Fibroblast of lung (primary cell): ENCODE measurements around the gene ADAMTS14. TPM values are rescaled to one million over a fixed set of nuclear protein-coding genes. Genes with fewer than 3 reads are reported as not detected.

Source experiments
- DNase-seq, 2 donors: peaks; one replicate each; pipeline versions ENCODE4 v3.0.0 to v3.0.0-alpha.2; 2010; ENCODE audit warnings: low read depth in 2 of 2
- H2AFZ ChIP-seq: 2 replicates; pipeline ENCODE4 v1.5.1; 2012; ENCODE audit warnings: low read length, control low read depth, inconsistent platforms
- H3K27ac ChIP-seq: 2 replicates; pipeline ENCODE4 v1.5.1; 2011; ENCODE audit warnings: low read length, control low read depth; ENCODE audit not compliant: insufficient read depth
- H3K27me3 ChIP-seq: 2 replicates; pipeline ENCODE4 v1.5.1; 2011; ENCODE audit warnings: mild to moderate bottlenecking, low read length; ENCODE audit not compliant: control insufficient read depth, insufficient read depth
- H3K36me3 ChIP-seq: 2 replicates; pipeline ENCODE4 v1.5.1; 2011; ENCODE audit warnings: low read length; ENCODE audit not compliant: control insufficient read depth, insufficient read depth
- H3K4me1 ChIP-seq: 2 replicates; pipeline ENCODE4 v1.5.1; 2011; ENCODE audit warnings: low read length; ENCODE audit not compliant: control insufficient read depth, insufficient read depth; ENCODE audit errors: extremely low read depth
- H3K4me2 ChIP-seq: 2 replicates; pipeline ENCODE4 v1.5.1; 2011; ENCODE audit warnings: low read length, control low read depth; ENCODE audit not compliant: insufficient read depth; ENCODE audit errors: extremely low read depth
- H3K4me3 ChIP-seq, 4 experiments: fragments of 200-600 bp in 1 of 4; sonication (generic) in 1 of 4; replicated peaks in 1 of 4; 2 replicates each; pipeline ENCODE4 v1.5.1; 2011 to 2016; ENCODE audit warnings: low read length in 4 of 4, low read depth in 3 of 4, mild to moderate bottlenecking in 3 of 4, control low read depth in 2 of 4, inconsistent platforms in 1 of 4, mixed read lengths in 1 of 4; ENCODE audit not compliant: insufficient read depth in 1 of 4; ENCODE audit errors: control extremely low read depth in 1 of 4
- H3K79me2 ChIP-seq: 2 replicates; pipeline ENCODE4 v1.5.1; 2012; ENCODE audit warnings: mild to moderate bottlenecking, low read length, inconsistent platforms; ENCODE audit not compliant: control insufficient read depth, insufficient read depth
- H3K9ac ChIP-seq: 2 replicates; pipeline ENCODE4 v1.5.1; 2011; ENCODE audit warnings: mild to moderate bottlenecking, low read length, control low read depth; ENCODE audit not compliant: insufficient read depth
- H3K9me3 ChIP-seq: 2 replicates; pipeline ENCODE4 v1.5.1; 2012; ENCODE audit warnings: low read depth, low read length; ENCODE audit not compliant: control insufficient read depth, insufficient read depth
- H4K20me1 ChIP-seq: 2 replicates; pipeline ENCODE4 v1.5.1; 2011; ENCODE audit warnings: low read length; ENCODE audit not compliant: control insufficient read depth, insufficient read depth; ENCODE audit errors: extremely low read depth
- CTCF ChIP-seq, 2 donors: IDR thresholded peaks in 1 of 2; conservative IDR thresholded peaks in 1 of 2; 1 replicate in 1 of 2; 2 replicates in 1 of 2; pipeline ENCODE4 v1.5.1; 2011 to 2012; ENCODE audit warnings: low read length in 2 of 2, control low read depth in 1 of 2, inconsistent platforms in 1 of 2, low read depth in 1 of 2, mild to moderate bottlenecking in 1 of 2
- EZH2 ChIP-seq: IDR thresholded peaks from 2 replicates; pipeline ENCODE4 v1.5.1; 2012; ENCODE audit warnings: low read length, control low read depth, mild to moderate bottlenecking; ENCODE audit errors: missing control alignments
- polyA plus RNA-seq, 2 donors: library from polyadenylated mRNA; depleted of rRNA in 1 of 2; stranded (reverse) in 1 of 2; unstranded in 1 of 2; fragments of >200 nt; gene quantifications; 2 replicates each; pipeline ENCODE4 v1.2.1, GENCODE V29; 2011 to 2012; ENCODE audit warnings: missing spikeins in 1 of 2
- total RNA-seq: library from RNA; depleted of rRNA; stranded (reverse); fragments of >200 nt; gene quantifications from 2 replicates; pipeline ENCODE4 v1.2.1, GENCODE V29; 2014

The ADAMTS14 gene
- total and polyA plus RNA-seq, 2 donors (not counting 1 experiment from before 2014, with no cell fraction given) = 4.1 to 6.2 TPM

DNA sequence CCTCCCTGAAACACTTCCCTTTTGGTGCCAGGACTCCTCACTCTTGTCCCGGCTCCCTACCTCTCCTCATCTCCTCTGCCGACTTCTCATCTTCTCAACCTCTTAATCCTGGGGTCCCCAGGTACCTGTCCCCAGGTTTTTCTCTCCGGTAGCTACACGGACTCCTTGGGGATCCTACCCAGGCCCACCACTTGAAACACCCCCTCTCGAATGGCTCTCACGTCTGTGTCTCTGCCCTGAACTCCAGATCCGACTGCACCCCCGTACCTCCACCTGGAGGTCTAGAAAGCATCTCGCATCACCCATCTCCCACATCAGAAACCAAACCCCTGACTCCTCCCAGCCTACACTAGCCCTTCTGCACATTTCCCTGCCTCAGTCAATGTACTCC lies 108.1 kb downstream of the ADAMTS14 start:
- H3K4me2 ChIP-seq = no peak overlapping the region
- H3K27me3 ChIP-seq = peaks cover 22% of the 10 kb centered on the region
- H3K4me1 ChIP-seq = no peaks in the 10 kb centered on the region
- H2AFZ ChIP-seq = no peak overlapping the region
- no peak overlapping the region for H3K27ac ChIP-seq
- H3K9ac ChIP-seq = no peak overlapping the region
- DNase-seq = no peak
- no peaks in the 10 kb centered on the region for H3K79me2 ChIP-seq
- TF ChIP-seq CTCF (conservative IDR thresholded peaks at IDR 0.05 in 1 of 2, IDR thresholded peaks at IDR 0.05 in 1 of 2; ENCODE audit: low read depth in 1 of 2, low read length in 2 of 2) (no peak), EZH2 (no peak)
- H3K4me3 ChIP-seq = no peak overlapping the region
- H3K36me3 ChIP-seq = no peaks in the 10 kb centered on the region
- H4K20me1 ChIP-seq = no peaks in the 10 kb centered on the region
- H3K9me3 ChIP-seq = no peaks in the 10 kb centered on the region

- no peak overlapping the region for H2AFZ ChIP-seq
- TF ChIP-seq EZH2 = no peak
- no peak for TF ChIP-seq CTCF (conservative IDR thresholded peaks at IDR 0.05 in 1 of 2, IDR thresholded peaks at IDR 0.05 in 1 of 2; ENCODE audit: low read depth in 1 of 2, low read length in 2 of 2)
- H3K36me3 ChIP-seq = no peaks in the 10 kb centered on the region
- H3K9me3 ChIP-seq = no peaks in the 10 kb centered on the region
- no peak overlapping the region for H3K9ac ChIP-seq
- no peak for DNase-seq
- no peak overlapping the region for H3K4me3 ChIP-seq
- H3K27me3 ChIP-seq = peaks cover 22% of the 10 kb centered on the region
- H3K4me1 ChIP-seq = no peaks in the 10 kb centered on the region
- H4K20me1 ChIP-seq = no peaks in the 10 kb centered on the region
- H3K79me2 ChIP-seq = no peaks in the 10 kb centered on the region
- H3K27ac ChIP-seq = no peak overlapping the region
- H3K4me2 ChIP-seq = no peak overlapping the region
These were observed 108.5 kb downstream of the ADAMTS14 start for GRCh38 chr10:70780772-70781171.

GRCh38 chr10:70781461-70782051 lies 109.2 kb downstream of the ADAMTS14 start:
- H4K20me1 ChIP-seq = no peaks in the 10 kb centered on the region
- H3K4me1 ChIP-seq = no peaks in the 10 kb centered on the region
- H3K4me2 ChIP-seq = no peak overlapping the region
- DNase-seq = no peak
- H3K4me3 ChIP-seq = no peak overlapping the region
- H3K9me3 ChIP-seq = no peaks in the 10 kb centered on the region
- H3K27ac ChIP-seq = no peak overlapping the region
- H3K9ac ChIP-seq = no peak overlapping the region
- H3K79me2 ChIP-seq = no peaks in the 10 kb centered on the region
- TF ChIP-seq EZH2 (no peak), CTCF (conservative IDR thresholded peaks at IDR 0.05 in 1 of 2, IDR thresholded peaks at IDR 0.05 in 1 of 2; ENCODE audit: low read depth in 1 of 2, low read length in 2 of 2) (no peak)
- no peaks in the 10 kb centered on the region for H3K36me3 ChIP-seq
- peaks cover 22% of the 10 kb centered on the region for H3K27me3 ChIP-seq
- H2AFZ ChIP-seq = no peak overlapping the region
